Superior temporal gyrus (tissue), 1 donor: ENCODE results near the gene FAM181A.
A peak's percentile ranks its signal among the peaks of the same experiment; 100 is the strongest.

Experiments
- DNase-seq: peaks from one replicate; pipeline ENCODE4 v3.0.0-alpha.2; 2016; ENCODE audit errors: extremely low spot score

The FAM181A gene

GRCh38 chr14:93926873-93927799 lies at the start of gene FAM181A:
Gene FAM181A (plus strand): TSS chr14:93927344. CDS start chr14:93928286, 942 bp downstream.
- no peak for DNase-seq

GRCh38 chr14:93878212-93878611 lies 48.9 kb upstream of the FAM181A start:
- no peak for DNase-seq

- DNase-seq, result no peak
These were observed 48.3 kb upstream of the FAM181A start for GRCh38 chr14:93878871-93879270.

DNA sequence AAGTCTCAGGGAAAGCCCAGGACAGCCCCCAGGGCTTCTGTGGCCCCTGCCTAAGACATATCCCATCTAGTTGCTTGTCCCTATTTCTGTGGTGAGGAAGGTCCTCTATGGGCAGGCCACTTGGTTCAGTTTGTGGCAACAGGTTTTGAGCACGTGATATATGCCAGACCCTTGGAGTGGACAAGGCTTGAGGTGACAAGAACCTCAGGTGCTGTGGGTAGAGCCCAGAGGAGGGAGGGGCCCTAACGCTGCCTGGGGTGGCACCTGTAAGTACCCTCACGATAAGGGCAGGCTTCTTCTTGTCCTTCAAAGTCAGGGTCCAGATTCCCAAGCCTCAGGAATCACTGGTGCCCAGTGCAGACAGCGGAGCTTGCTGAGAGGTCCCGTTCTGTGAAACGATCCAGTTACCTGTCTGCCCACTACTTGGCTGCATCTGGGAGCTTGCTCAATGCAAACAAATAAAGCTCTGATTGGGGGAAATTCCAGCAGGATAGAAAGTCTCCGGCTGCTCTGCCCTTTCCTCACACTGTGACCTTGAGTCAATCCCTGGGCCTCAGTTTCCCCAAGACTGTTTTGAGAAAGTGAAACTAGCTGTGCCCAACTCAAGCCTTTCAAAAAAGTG lies 47.7 kb upstream of the FAM181A start:
- DNase-seq, result no peak

DNA sequence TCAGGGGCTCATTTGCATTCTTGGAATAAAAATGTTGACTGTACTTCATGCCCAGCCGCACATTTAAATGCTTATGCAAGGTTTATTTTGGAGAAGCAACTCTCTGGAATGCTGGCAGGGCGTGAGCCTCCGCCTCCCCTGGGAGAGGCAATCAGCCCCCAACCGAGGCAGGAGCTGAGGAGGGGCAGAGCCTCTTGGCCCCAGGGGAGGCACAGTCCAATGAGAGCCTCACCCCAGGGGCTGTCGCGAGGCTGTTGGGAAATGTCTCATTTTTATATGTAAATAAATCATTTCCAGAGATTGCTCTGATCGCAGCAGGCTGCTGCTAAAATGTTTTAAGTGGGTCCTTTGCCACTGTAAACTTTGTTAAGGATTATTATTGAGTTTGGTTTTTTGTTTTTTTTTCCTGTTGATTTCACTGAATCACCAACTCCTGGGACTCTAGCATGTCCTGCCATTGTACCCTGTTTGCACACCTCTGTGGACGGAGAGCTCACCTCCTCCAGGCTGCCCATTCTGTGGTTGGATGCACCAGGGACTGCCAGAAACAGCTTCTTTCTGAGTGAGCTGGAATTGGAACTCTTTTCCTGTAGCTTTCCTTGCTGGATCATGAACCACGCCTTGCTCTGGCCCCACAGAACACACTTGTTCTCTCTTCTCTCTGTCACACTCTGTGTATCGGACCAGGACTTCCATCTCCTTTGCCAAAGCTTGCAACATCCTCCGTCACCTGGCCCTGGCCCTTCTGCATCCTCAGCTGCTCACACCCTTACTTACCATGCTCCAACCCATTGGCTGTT lies 46.9 kb upstream of the FAM181A start:
- DNase-seq, result no peak

DNA sequence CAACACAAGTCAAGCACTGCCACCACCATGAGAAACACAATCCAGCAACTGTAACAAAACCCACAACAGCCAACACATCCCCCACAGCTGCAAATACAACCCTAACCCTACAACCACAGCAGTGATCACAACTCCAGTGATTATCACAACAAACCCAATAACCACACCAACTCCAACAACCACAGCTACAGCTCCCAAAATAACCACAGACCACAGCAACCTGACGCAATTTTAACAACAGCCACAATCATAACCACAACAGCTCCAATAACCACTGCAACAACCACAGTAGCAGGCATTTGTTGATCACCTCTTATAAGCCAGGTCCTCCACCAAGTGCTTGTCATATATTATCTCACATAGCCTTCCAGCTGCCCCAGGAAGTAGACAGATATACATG lies 42.2 kb upstream of the FAM181A start:
- no peak for DNase-seq

GRCh38 chr14:93888995-93889394 lies 38.1 kb upstream of the FAM181A start:
- no peak for DNase-seq

DNA sequence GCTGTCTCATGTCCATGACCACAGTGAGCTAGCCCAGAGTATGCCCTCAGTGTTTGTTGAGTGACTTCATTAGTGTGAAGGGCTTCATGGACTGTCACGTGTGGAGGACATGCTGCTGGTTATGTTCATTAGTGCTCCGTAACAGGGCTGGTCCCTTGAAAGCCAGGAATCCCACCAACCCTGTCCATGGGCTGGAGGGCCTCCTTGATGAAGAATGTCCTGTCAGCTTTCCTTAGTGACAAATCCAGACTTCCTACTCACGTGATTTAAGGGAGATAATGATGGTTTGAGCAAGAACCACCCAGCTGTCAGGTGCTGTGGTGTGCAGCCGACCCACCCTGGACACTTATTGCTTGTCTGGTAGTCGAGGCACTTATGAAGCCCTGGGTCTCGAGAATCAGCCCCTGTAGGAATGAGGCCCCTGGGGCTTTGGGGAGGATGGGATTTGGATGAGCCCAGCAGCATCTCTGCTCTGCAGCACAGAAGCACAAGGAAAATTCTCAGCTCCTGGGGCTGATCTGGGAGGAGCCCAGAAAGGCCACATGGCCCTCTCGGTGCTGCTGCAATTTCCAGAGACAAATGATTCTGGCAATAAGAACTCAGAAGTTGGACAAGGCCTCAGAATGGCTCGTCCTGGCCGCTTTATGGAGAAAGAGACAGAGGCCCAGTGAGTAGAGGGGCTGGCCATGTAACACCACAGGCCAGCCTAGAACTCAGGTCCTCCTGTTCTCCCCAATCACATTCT lies 37.2 kb upstream of the FAM181A start:
- DNase-seq, result no peak

GRCh38 chr14:93891756-93892504 lies 35.2 kb upstream of the FAM181A start:
- DNase-seq, result no peak

DNA sequence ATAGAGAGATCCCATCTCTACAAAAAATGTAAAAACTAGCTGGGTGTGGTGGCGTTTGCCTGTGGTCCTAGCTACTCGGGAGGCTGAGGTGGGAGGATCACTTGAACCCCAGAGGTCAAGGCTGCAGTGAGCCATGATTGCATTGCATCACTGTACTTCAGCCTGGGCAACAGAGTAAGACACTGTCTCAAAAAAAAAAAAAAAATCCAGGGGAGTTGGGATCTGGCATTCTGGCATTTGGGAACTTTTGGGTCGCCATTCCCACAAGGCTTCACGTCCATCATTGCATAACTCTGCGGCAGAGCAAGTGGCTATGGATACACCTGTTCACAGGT lies 34.7 kb upstream of the FAM181A start:
- no peak for DNase-seq

- DNase-seq, result peak; percentile 79
These were observed 34.1 kb upstream of the FAM181A start for GRCh38 chr14:93892923-93893558.

DNA sequence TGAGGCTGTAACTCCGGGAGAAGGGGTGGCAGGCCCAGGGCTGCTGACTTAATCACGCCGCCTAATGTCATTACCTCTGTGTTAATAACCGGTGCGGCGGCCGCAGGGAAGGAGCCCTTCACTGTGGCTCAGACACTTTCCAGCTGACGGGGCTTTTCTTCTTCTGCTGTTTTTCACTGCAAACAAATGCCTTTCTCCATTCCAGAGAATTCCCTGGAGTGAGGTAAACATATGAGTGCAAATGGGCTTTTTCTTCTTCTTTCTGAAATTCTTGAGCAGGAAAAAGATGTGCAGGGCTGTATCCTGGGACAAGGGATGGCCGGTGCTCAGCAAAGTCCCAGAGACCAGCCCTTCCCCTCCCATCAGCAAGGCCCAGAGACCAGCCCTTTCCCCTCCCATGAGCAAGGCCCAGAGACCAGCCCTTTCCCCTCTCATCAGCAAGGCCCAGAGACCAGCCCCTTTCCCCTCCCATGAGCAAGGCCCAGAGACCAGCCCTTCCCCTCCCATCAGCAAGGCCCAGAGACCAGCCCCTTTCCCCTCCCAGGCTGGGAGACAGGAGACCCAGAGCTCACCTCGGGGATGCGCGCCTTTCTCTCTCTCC lies 33.4 kb upstream of the FAM181A start:
- no peak for DNase-seq

- DNase-seq, result no peak
These were observed 32.0 kb upstream of the FAM181A start for GRCh38 chr14:93895023-93895604.

GRCh38 chr14:93897476-93897845 lies 29.7 kb upstream of the FAM181A start:
- DNase-seq, result no peak

GRCh38 chr14:93898081-93898611 lies 29.0 kb upstream of the FAM181A start:
- no peak for DNase-seq

GRCh38 chr14:93898731-93899130 lies 28.4 kb upstream of the FAM181A start:
- no peak for DNase-seq

DNA sequence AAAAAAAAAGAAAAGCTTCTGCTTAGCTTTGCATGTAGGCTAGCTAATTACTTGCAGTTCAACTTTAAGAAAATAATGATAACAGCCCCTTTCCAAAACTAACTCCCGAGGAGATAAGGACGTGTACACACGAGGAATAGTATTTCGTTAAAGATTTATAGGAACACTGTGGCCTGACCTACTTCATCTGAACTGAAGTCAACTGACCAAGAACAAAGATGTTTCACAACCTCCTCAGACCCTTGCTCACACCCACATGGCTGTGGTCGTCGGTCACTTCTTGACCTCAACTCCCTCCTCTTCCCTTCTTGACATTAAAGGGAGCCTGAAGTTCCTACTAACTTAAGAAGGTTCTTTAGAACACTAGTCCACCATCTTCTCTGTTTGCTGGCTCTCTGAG lies 25.3 kb upstream of the FAM181A start:
- DNase-seq, result no peak

DNA sequence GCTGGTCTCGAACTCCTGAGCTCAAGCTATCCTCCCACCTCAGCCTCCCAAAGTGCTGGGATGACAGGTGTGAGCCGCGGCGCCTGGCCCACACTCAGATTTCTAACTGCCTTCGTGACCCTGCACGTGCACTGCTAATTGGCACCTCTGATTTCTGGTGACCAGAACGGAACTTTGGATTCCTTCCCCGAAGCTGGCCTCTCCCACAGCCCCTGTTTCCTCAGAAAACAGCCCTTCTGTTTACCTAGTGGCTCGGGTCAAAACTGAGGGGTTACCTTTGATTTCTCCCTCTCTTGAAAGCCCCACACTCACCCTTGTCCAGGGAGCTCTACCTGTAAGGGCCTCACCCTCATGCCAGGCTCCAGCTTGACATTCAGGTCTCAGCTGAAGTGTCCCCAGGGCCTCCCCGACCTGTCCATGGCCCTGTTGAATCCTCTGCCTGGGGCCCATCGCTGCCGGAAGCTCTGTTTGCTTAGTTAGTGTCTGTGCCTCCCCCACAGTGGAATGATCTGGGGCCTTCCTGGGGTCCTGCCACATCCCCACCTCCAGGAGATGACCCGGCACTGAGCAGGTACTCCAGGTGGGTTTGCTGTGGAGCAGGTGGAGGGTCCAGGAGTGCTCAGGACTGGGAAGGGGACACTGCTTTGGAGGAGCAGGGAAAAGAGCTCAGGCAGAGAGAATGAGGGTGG lies 24.4 kb upstream of the FAM181A start:
- DNase-seq, result no peak
